ENCODE results near the gene FAT1.

The FAT1 gene

DNA sequence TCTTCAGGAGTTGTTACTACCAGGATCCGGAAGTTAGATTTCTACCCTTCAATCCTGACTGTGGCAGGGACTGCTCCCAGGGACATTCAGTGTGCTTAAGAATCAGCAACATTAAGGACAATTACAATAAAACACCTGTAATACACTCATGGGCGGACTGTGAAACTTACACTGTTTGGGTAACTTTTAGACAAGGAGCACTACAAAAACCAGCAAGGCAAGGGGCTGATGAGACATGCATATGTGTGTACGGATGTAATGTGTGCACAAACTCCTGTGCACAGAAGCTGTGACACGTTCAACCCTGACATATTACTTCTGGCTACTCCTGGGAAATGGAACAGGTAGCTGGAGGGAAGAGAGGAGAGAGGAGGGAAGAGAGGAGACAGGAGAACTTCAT, 75.8 kb downstream of the FAT1 start:
- DNase-seq, result no peak

DNA sequence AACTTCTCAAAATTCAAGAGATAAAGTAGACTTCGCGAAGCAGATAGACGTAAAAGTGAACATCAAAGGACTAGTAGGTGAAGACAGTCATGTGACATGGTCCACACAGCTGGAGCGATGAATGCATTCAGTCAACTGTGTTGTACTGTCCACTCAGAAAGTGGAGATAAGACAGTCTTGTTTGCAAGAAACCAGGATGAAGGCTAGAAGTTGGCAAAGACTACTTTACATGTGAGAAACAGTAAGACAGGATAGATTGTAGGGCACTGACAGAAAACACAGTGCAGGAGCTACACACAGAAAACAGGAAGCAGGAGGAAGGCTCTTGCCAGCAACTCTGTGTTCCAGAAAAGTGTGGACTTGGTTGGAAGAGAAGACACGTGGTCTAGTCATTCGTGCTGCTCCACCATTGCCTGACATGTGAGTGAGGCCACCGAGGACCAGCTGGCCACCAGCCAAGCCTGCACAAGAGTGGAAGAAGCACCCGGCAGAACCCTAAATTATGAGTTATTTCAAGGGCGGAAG, 78.9 kb downstream of the FAT1 start:
- DNase-seq, result no peak

DNA sequence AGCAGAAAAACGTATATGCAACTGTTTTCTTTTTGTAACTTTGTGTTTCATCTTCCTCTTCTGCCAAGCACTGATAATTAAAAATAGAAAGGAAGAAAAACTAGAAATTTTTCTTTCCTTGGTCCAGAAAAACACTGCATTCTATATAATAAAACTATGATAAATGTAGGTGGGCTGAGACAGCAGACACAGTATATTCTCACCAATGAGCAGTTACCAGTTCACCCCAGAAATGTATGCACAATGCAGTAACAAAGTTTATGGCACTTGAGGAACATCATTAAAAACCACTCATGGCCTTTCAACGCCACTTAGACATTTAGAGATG, 79.4 kb downstream of the FAT1 start:
- DNase-seq, result no peak

DNA sequence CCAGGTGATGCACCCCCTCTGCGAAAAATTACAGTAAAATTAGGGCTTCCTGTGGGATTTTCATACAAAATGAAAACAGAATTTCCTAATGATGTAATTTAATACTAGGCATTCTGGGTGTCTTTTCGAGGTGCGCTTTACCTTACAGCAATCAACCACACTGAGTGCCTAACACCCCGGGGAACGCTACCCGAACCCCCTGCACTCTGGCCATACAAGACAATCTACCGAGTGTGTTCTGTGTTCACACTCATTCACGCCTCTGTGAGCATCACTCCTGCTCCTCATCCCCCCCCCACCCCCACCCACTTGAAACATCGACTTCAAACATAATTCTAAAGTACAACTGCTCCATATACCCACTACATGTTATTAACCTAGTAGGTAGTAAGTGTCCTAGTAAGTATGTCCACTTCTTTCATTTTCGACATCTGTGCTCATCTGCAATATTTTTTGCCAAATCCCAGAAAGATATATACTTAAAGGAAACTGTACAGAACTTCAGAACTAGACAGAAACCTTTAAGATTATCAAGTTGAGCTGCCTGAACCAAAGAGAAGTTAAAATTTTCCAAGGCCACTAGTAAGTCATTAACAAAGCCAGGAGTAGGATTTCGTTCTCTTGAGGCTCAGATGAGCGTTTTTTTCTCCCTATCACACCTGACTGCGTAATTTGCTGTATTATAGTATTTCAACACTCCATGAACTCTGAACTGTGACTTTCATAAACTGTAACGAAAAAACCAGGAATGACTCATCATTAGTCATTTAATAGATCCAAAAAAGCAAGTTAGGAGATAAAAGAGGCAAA, 80.0 kb downstream of the FAT1 start:
- no peak for DNase-seq

DNA sequence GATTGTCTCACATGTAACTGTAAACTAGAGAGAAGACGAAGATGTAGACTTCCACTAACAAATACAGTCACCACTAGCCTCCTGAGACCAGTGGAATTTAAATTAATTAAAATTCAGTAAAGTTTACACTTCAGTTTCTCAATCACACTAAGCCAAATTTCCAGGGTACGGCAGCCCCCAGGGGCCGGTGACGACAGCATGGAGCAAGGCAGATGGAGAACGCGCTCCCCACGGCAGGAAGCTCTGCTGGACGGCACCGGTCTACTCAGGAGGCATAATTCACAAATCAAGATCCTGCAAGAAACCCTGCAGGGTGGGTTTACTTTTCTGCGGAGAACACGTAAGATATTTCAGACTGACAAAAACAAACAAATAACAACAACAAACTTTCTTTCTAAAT, 80.7 kb downstream of the FAT1 start:
- no peak for DNase-seq

DNA sequence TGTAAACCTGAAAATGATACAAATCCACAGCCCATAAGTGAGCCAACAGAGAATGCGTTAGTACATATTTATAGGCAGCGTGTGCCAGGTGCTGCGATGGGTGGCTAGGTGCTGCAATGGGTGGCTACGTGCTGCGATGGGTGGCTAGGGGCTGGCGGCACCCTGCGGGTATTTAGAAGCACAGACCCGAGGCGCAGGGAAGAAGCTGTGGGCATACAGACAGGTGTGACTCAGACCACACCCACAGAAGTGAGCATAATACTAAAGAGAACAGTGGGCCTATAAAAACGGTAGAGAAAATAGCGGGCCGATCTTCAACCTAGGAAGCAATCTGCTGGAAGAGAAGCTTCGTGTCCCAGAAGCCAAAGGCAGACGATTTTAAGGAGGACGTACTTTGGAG, 81.1 kb downstream of the FAT1 start:
- DNase-seq, result no peak

DNA sequence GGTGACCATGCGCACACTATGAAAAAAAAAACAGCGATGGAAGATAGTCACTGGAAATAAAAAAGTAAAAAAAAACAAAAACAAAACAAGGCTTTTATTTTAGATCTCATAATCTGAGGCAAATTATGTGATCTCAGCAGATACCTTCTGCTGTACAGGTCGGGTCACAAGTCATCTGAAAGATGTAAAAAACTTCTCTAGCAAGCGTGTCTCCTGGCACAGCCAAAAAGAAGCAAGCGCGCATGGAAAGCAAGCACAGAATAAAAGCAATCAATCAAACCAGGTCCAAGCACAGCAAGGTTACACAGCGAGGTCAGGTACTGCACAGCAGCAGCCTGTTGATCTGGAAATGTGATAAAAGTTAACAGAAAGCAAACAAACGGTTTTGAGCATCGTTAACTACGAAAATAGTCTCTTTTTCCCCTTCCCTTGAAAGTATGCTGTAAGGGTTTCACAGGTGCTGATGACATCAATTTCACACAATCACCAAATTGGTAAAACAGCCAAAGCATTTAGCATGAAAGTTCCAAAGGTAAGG, 89.0 kb downstream of the FAT1 start:
- DNase-seq, result no peak

DNA sequence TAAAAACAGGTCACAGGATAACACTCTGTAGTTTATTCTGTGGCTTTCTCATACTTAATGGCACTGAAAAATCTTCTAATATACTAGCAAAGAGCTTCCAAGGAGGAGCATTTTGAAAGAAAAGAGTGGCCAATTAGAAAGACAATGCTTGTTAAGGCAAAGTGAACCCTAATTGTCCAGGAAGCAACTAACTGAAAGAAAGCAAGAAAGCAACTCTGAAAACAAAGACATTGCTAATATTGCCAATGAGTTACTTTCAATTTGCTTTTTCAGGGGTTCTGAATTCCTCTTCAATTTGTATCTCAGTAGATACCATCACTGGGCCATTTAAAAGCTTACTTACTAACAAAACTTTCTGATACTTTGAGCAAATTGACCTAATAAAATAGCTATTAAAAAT, 89.8 kb downstream of the FAT1 start:
- DNase-seq, result no peak

DNA sequence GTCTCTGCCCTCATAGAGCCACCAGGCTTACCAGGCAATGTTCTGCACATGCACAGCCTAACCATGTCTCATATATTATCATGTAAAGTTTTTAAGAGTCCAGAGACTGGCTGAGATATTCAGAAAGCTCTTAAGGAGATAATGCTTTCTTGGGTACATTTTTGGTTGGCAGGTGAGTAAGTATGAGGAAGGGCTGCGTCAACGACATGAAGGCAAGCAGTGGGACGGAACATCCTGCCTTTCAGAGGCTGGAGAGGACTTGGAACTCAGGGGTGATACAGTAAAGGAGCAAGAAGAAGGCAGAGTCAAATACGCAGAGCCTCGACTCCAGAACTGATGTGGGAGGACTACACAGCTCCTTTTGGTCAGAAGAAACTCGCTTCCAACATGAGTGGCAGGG, 93.5 kb downstream of the FAT1 start:
- no peak for DNase-seq

DNA sequence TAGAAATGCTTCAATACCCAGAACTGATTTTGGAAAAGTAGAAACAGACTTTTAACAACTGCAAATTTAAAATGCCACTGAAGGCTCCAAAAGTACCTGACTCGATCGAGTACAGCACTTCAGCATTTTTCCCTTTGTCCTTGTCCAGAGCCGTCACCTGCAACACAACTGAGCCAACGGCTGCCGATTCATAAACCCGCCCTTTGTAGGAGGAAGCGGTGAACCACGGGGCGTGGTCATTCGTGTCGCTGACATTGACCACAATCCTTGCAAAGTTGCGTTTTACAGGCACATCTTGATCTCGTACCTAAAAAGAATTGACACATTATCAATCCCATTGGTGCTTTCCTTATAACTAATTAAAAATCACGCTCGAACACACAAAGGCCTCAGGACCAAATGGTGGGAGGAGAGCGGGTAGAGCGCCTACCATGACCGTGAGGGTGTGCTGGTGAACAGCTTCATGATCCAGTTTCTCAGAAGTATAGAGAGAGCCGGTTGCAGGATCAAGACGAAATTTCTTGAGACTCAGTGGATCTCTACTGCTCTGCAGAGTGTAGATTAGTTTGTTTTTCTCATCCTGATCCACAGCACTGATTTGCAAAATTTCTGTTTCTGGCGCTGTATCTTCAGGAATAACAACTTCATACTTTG, 95.5 kb downstream of the FAT1 start:
- DNase-seq, result no peak

DNA sequence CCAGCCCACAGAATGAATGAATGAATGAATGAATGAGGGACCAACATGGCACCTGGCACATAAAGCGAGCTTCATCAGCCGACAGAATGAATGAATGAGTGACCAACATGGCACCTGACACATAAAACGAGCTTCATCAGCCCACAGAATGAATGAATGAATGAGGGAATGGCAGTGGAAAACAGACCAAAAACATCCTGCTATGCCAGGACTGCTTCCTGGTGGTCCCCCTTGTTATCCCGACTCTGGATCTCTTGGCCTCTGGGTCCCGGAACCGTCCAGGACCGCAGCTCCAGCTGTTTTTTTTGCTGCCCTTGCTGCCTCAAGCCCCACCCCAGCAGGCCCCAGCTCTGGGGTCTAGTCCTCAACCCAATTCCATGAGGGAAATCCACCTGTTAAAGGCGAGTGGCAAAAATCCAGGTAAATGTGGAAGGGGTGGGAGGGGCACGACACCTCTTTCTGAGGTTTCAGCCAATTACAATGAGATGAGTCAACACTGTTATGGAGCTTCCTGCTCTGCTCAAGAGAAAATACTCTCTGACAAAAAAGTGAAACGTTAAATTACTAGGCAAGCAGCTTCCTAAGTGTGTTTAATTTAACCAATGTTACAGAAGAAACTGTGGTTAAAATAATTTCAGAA, 96.3 kb downstream of the FAT1 start:
- no peak for DNase-seq

DNA sequence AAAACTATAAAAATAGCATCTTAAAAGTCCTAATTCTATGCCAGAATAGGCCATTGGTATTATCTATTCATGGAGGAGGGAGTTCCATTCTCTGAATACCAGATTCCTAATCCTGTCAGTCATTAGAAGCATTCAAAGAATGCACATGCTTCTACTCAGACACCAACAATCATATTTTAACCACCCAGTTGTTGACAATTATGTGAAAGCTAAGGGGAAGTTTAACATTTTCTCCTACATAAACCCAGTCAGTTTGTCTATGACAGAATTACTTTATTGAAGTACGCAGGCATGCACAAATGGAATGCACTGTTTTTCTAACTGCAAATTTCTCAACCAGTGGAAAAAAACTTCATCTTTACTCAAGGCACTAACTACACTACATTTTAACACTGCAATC, 98.7 kb downstream of the FAT1 start:
- no peak for DNase-seq

DNA sequence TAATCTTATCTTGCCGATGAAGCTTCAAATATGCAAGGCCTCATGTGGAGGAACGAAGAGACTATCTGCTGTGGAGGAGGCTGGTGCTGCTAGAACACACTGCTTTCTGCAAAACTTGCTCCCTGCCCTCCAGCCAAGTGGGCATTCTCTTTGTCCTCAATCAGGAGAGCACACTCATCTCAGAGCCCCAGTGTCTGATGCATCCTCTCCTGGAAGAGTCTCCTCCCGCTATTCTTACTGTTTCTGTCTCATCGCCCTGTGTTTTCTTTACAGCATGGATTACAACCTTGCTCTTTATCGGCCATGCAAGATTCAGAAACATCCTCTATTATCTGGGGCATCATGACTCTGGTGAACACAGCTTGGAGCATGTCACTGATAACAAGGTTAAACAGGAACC, 100.1 kb downstream of the FAT1 start:
- DNase-seq, result no peak

DNA sequence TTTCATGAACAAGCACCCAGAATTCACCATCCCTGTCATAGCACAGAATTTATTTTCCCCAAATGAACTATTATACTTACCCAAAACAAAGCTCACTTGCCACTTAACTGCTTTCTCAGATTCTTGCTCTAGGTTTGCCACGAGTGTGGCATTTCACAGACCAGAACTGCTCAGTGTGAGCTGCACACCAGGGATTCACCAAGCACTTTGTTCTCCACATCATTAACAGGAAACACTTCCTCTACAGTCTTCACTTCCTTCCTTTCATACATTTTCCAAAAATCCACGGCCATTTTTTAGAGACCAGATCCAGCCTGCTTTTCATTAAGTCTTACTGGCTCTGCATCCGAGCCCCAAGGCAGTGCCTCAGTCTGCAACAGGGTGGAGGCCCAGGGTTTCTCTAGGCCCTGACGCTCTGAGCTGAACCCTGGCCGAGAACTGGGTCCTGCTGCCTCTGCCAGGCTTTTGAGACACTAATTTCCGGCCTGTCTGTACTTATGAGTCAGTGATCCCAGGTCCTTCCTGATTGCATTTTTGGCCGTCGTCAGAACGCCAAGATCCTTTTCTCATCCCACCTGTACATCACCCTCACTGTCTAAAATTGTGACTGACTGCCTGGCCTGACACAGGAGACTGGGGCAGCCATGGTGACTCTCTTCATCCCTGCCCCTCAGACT, 100.7 kb downstream of the FAT1 start:
- no peak for DNase-seq

DNA sequence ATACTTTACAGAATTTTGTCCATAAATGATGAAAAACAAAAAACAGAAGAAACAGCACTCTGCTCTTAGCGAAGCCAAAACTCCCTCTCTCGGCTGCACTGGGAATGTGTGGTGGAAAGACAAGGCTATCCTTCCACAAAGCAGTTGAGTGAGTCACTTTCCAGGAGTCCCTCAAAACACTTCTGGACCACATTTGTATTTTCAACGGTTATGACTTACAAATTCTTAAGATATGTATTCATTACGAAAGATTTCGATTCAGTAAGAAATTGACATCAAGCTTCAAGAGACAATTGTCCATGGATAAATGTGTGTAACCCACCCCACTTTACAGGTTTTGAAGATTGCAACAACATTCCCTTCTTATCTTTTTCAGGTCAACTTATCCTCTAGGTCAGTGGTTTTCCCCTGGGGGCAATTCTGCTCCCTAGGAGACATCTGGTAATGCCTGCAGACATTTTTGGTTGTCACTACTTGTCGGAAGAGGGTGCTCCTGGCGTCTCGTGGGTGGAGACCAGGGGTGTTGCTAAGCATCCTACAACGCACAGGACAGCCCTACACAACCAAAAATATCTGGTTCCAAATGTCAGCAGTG, 101.6 kb downstream of the FAT1 start:
- no peak for DNase-seq

DNA sequence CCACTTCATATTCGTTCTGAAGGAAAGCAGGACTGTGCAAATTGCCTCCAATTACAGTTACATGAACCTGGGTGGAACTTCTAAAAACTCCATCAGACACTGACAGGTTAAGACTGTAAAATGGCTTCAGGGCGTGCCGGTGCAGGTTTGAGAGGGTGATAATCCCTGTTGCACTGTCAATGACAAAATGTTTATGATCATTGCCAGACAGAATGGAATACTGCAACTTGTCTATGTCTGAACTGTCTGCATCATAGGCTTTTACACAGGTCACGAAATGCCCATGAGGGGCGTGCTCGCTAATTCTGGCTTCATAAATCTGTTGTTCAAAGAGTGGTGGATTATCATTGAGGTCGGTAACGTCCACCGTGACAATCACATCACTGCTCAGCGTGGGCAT, 104.6 kb downstream of the FAT1 start:
- no peak for DNase-seq

DNA sequence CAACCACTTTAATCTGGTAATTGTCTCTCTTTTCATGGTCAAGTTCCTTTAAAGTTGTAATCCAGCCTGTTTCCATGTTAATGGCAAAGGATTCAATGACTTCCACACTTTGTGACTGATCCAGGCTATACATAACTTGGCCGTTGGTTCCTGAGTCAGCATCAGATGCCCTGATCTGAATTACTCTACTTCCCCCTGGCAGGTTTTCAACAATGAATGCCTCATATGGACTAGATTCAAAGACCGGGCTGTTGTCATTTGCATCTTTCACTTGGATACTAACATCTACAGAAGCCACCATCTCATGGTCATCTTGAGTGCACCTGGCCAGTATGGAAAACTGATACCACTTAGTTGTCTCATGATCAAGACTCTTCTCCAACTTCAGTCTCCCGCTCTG, 105.7 kb downstream of the FAT1 start:
- no peak for DNase-seq

DNA sequence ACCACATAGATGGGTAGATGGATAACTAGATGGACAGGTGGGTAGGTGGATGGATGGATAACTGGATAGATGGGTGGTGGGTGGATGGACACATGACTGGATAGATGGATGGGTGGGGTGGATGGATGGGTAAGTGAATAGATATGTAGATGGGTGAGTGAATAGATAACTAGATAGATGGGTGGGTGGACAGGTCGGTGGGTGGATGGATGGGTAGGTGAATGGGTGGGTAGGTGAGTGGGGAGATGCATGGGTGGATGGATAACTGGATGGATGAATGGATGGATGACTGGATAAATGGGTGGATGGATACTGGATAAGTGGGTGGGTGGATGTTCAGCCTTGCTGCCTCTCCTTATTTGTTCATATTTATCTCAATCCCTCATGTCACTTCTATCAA, 116.2 kb downstream of the FAT1 start:
- DNase-seq, result no peak

DNA sequence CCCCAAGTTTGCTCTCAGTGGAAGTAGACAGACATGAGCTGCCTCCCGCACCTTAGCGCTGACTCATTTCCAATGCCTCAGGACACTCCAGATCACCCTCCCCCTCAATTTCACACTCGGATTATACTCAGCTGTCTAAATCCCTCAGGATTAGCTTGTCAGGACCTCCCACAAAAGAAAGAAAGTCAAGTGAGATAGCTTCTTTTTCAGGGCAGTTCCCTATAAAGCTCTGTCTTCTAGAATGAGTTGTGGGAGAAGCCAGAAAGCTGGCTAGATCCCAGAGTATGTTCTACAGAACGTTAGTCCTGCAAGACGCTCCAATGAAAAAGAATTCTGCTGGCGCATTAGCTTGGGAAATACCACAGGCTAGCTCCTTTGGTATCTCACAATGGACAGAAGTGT, 117.1 kb downstream of the FAT1 start:
- no peak for DNase-seq

DNA sequence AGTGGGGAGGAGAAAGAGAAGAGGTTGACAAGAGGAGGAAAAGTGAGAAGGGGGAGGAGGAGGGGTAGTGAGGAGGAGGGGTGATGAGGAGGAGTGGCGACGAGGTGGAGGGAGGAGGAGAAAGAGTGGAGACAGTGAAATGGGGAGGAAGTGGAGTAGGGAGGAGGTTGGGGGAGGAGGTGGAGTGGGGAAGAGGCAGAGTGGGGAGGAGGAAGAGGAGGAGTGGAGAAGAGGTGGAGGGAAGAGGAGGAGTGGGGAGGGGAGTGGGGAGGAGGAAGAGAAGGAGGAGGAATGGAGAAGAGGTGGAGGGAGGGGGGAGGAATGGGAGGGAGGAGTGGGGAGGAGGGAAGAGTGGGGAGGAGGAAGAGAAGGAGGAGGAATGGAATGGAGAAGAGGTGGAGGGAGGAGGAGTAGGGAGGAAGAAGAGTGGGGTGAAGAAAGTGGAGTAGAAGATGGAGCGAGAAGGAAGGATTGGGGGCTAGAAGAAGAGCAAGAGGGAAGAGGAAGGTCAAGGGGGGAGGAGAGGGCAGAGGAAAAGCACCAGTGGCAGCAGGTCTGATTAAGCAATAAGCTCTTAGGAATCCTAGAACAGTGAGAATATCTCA, 118.3 kb downstream of the FAT1 start:
- DNase-seq, result no peak

DNA sequence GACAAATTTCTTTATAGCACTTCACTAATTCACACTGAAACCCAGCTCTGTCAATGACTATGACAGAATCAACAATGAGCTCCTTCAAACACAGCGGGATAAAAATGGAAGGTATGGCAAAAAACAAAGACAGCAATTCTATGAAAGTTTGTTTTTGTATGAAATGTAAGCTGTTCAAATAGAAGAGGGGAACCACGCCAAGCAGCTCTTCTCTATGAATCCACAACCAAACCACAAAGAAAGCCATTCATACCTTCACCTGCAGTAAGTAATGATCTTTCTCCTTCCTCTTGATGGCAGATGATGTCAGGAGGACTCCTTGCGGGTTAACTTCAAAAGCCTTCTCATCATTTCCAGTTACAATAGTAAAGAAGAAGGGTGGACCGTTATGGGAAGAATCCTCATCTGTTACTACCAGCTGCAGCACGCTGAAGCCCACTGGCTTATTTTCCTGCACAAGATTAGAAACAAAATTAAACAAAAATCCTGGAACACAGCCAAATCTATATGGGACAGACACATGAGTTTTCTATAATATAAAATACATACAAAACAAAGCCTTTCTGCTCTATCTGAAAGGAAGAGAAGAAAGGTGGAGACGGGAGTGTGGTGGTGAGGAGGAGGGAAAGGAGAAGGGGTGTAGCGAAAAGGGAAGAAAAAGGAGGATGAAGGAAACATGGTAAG, 119.4 kb downstream of the FAT1 start:
- DNase-seq, result no peak

DNA sequence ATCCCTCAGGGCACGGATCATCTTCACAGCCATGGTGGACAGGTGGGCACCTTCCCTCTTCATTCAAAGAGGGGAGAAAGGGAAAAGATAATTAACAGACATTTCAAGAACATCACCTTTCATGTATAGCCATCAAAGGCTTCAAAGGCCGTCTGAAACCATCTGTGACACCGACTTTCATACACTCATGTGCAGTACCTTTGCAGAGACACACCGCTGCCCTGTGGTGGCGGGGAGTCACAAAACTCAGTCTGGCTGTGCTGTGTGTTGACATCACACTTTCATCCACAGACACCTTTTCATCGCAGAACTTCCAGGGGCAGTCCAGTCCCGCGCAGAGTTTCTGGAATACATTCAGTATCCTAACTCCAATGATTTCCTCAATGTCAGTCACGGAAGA, 120.7 kb downstream of the FAT1 start:
- no peak for DNase-seq
